NCI-H2196 (cell line): ENCODE results near the gene TCN2.
"Not testable (repeated sequence)": the region's sequence is repeated elsewhere in the genome, so short reads cannot be mapped to it uniquely, and the experiment has no call there.

Source experiments
- DNase-seq: peaks from one replicate; lab custom pipeline; 2025; ENCODE audit not compliant: unreplicated experiment; lab: John Stamatoyannopoulos, UW

The TCN2 gene

DNA sequence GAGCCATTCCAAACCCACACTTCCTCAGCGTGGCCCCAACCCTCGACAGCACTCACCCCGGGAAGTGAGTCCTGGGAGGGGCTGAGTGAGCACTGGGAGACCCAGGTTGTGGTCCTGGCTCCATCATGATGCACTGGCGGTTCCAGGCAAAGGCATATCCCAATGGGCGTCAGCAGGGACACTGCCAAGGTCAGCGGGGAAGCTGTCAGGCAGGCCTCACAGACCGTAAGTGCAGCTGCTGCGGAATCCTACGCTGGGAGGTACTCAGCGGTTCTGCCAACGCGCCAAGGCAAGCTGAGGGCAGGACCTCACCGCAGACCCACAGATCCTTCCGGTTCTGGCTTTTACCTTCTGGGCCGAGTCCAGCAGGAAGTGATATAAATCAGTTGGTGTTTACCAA lies 31.1 kb upstream of the TCN2 start:
- DNase-seq = no peak

DNA sequence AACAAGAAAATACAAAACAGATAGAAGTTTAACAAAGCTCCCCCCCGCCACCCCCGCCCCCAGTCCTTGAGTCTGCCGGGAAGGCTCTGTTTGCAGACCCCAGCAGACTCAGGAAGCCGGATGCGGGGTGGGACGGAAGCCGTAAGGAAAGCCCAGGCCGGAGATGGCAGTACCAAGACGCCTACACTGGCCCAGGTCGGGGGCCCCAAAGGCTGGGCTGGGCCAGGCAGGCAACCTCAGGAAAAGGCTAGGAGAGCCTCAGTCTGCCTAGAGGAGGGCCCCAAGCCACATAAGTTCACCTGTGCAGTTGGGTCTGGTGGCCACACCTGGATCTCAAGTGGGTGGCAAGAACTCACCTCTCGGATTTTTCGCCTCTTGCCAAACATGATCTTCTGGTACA lies 28.5 kb upstream of the TCN2 start:
- no peak for DNase-seq

DNA sequence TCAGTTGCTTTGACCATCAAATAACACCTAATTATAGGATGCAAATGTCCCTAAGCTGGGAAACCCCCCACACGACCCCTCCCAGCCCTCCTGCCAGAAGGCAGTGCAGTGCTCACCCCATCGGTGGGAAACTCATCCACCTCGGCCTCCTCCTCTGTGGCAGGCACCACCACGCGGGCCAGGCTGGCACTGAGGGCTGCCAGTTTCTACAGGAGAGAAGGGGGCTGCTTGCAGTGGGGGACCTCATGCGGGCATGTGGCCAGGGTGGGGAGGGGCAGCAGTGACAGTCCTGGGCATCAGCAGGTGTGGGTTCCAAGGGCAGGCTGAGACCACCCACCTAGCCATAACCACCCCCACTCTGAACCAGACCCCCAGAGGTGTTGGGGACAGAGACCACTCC lies 26.1 kb upstream of the TCN2 start:
- no peak for DNase-seq

DNA sequence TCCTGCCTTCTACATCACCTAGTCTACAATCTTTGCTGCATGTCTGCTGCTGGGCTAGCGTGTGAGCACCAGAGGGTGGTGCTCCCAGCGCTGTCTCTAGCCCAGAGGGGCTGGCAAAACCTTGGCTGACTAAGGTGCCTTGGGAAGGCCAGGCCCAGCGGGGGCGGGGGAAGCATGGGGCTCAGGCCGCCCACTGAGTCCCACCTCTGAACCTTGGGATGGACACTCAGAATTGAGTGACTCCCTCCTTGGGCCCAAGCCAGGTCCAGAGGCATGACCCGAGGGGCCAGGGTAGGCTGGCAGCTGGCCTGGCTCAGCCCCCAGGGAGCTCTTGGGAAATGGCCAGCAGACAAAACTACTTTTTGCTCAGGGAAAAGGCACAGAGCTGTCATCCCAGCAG lies 24.9 kb upstream of the TCN2 start:
- DNase-seq = no peak

DNA sequence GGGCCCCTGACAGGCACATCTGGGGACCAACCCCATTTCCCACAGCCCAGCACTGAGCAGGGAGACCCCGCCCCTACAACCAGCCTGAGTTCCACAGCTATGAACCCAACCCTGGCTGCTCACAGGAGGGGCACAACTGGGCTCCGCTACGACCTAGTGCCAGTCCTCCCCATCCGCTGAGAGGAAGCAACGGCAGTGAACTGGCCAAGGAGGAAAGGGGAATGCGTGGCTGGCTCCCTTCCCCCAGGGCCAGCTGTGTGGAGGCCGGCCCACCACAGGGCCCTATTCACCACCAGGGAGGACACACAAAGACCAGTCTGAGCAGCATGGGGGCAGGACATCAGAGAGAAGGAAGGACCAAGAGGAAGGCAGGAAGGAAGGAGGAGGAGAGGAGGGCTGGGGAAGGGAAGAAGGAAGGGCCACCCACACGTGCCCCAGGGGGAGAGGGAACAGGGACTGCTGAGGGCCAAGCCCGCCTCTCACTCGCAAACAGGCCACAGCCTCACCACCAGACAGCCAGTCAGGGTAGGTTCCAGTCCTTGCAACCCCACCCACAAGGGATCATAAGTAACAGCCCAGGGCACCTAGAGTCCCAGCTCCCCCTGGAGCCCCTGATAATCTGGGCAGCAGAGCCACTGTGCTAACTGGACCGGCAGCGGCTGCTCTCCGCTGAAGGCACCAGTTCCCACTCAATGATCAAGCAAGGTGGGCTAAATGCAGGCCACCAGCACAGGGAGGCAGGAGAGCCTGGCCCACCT lies 24.0 kb upstream of the TCN2 start:
- DNase-seq = no peak

DNA sequence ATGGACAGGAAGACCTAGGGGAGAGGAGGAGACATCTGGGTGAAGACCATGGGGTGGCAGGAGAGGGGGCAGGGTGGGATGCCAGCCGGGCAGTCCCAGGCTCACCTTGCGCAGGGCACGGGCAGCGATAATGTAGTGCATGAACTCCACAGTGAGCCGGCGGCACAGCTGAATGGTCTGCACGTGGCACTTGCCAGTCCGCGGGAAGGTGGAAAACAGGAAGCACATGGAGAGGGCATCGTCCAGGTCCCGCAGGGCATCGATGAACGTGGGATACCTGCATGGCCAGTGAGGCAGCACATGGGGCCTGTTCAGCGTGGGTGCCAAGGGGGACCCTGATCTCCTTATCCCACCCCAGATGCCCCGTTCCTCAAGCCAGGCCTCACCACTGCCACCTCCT lies 22.5 kb upstream of the TCN2 start:
- no peak for DNase-seq

DNA sequence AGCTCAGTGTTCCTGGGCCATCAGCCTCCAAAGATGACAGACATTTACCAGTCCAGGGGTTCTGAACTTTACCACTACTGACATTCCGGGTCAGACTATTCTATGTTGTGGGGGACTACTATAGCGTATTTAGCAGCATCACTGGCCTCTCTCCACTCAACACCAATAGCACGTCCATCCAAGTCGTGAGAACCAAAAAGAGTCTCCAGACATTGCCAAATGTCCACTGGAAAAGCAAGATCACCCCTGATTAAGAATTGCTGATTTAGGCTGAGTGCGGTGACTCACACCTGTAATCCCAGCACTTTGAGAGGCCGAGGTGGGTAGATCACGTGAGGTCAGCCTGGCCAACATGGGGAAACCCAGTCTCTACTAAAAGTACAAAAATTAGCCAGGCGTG lies 20.6 kb upstream of the TCN2 start:
- DNase-seq = no peak

DNA sequence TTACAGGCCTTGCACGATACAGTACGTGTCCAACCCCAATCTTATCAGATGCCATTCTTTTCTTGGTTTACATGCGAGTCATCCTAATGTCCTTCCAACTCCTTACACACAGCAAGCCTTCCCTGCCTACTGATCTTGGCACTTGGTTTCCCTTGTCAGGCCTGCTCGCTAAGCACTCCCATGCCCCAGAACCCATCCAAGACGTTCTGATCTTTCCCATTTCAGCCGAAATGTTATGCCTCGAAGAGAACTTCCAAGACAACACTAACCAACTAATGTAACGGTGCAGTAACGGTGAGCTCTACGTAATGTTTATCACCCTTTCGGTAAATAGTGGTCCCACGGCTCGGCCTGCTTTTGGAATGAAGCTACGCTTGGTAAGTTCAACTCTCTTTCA lies 15.8 kb upstream of the TCN2 start:
- DNase-seq = no peak

DNA sequence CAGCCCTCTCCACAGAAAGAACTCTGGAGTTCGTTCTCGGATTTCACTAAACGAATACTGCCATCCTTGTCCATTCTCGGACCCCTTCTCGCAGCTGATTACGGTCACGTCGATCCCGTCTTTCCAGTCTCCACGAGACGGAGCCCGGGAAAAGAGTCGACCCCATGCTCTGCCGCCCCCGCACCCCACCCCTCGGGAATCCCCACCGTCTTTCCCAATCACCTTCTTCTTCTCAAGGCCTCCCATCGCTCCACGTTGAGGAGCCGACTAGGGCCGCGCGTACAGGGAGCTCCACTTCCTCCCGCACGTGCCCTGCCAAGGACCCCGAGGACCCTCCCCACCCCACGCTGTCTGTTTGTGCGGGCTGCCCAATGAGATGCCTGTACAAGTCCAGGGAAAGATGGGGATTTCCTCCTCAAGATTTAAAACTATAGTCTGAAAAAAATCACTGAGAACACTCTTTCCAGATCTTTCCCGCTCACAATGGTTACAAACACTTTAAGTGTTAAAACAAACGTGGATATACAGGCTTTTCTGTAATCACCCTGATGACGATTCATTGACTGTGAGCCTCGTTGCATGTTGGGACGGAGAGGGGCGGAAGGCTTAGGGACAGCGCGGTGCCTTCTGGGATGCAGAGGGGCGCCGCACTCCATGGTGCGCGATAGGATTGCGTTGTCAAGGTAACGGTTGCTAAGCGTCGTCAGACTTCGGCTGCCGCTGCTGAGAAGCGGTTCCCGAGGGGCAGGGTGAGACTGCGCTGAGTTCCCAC lies 15.2 kb upstream of the TCN2 start, which contains the start of gene PES1:
Gene PES1 (minus strand): TSS at position 323 of the 772 bp plus-strand sequence. CDS start 77 bp downstream, at position 246.
- DNase-seq = peak; percentile 91

DNA sequence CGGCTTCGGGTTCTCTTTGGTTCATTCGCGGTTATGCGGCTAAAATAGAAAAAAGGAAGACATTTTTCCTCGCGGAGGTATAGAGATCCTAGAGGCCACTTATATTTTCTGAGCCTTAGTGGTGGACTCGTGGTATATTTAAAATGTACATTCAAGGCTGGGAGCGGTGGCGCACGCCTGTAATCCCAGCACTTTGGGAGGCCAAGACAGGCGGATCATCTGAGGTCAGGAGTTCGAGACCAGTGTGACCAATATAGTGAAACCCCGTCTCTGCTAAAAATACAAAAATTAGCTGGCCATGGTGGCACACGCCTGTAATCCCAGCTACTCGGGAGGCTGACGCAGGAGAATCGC lies 14.6 kb upstream of the TCN2 start:
- not testable (repeated sequence) for DNase-seq

DNA sequence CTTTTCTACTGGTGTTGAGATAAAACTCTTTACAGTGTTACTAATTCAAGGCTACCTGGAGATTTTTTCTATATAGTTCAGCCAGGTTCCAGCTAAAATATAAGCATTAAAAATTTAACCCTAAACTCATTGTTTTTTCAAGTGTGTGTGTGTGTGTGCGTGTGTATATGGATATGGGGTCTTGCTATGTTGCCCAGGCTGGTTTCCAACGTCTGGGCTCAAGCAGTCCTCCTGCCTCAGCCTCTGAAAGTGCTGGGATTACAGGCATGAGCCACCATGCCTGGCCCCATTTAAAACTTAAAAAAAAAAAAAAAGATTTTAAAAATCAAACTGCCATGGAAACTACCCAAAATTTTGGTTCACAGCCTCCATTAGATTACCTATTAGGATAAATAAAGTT lies 10.8 kb upstream of the TCN2 start:
- no peak for DNase-seq

DNA sequence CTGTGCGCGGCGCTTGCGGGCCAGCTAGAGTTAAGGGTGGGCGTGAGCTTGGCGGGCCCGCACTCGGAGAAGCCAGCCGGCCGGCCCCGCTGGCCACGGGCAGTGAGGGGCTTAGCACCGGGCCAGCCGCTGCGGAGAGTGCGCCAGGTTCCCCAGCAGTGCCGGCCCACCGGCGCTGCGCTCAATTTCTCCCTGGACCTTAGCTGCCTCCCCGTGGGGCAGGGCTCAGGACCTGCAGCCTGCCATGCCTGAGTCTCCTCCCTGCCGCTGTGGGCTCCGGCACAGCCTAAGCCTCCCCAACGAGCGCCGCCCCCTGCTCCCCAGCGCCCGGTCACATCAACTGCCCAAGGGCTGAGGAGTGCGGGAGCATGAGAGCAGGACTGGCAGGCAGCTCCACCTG lies 10.1 kb upstream of the TCN2 start:
- DNase-seq = no peak

DNA sequence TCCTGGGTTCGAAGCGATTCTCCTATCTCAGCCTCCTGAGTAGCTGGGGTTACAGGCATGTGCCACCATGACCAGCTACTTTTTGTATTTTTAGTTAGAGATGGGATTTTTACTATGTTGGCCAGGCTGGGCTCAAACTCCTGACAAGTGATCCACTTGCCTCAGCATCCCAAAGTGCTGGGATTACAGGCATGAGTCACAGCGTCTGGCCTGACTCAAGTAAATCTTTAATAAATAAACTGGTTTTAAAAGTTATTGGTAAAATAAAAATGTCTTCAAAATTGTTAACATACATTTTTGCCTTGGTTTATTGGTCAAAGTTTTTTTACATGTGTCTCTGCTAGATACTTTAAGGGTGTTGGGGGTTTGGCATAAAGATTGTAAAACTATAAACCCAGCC lies 8.0 kb upstream of the TCN2 start:
- no peak for DNase-seq

DNA sequence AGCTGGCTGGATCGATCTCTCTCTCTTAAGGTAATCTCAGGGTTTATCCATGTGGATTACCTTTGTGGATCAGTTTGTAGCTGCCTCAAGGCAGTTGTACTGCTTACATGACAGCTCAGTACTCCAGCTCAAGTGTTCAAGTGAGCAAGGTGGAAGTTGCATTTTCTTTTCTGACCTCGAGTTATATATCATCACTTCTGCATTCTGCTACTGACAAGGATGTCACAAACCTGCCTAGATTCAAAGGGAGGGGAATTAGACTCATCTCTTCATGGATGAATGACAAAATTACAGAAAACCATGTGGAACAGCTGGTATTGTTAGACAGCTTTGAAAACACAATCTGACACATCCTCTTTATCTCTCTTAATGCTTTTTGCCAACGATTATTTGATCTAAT lies 6.1 kb upstream of the TCN2 start:
- no peak for DNase-seq

DNA sequence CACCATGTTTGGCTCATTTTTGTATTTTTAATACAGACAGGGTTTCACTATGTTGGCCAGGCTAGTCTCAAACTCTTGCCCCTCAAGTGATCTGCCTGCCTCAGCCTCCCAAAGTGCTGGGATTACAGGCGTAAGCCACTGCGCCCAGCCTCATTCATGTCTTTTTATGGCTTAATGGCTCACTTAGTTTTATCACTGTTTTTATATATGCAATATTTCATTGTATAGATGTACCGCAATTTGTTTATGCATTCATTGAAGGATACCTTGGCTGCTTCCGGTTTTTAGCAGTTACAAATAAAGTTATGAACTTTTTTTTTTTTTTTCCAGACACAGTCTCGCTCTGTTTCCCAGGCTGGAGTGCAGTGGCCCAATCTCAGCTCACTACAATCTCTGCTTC lies 5.5 kb upstream of the TCN2 start:
- DNase-seq = no peak

DNA sequence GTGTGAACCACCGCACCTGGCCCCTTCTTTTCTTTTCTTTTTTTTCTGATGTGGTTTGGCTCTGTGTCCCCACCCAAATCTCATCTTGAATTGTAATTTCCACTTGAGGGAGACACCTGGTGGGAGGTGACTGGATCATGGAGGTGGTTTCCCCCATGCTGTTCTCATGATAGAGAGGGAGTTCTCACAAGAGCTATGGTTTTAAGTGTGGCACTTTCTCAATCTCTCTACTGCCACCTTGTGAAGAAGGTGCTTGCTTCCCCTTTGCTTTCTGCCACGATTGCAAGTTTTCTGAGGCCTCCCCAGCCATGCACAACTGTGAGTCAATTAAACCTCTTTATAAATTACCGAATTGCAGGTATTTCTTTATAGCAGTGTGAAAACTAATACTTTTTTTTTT lies 4.9 kb upstream of the TCN2 start:
- peak; percentile 11 for DNase-seq

DNA sequence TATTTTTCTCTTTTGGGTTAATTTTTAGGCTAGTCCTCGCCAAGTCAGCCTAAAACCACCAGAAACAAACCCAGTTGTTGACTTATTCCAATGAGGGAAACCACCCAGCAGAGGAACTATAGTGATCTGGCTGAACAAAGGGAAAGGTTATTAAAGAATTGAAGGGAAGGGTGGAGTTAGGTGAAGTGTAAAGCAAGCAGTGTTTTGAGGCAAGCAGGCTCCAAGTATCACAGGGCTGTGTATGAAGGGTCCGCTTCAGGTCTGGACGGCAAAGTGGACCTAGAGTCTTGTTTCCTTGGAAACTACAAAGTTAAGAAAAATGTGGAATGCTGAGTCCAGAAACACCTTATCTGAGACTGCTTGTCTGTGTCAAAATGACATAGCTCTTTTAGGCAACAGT lies 3.2 kb upstream of the TCN2 start:
- DNase-seq = no peak

DNA sequence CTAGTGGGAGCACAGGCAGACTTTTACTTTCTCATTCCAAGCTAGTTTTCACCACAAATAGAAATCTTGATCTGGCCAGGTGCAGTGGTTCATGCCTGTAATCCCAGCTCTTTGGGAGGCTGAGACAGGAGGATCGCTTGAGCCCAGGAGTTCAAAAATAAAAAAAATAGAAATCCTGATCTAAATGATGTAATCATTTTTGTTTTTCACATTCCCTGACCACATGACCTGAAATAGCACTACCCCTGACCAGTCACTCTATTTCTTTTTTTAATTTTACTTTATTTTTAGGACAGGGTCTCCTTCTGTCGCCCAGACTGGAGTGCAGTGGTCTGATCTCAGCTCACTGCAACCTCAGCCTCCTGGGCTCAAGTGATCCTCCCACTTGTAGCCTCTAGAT lies 2.3 kb upstream of the TCN2 start:
- DNase-seq = no peak

DNA sequence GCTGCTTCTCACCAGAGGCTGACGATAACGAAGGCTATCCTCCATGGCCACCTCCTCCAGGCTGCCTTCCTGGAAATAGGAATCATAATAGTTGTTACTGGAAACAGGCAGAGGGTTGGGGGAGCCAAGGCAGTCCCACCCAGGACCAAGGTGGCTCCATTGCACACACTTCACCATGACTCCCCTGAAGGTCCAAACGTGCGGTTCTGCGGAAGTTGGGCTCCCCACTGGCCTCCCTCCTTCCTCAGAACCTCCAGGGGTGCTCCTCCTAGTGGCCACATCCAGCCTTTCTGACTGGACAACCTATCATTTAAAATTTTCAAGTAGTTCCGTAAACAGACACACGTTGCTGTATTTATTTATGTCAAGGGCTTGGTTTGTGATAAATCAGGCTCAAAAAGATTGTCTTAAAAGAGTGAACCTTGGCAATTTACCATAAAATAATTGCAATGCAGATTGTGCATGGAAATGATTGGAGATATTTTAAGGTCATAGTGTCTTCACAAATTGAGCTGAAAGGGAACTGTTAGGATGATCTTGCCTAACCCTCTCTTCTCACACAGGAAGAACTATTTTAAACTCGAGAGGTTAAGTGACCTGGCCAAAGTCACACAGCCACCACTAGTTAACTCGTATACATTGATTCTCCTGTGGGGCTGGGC lies 1.4 kb upstream of the TCN2 start:
- DNase-seq = peak; percentile 28

DNA sequence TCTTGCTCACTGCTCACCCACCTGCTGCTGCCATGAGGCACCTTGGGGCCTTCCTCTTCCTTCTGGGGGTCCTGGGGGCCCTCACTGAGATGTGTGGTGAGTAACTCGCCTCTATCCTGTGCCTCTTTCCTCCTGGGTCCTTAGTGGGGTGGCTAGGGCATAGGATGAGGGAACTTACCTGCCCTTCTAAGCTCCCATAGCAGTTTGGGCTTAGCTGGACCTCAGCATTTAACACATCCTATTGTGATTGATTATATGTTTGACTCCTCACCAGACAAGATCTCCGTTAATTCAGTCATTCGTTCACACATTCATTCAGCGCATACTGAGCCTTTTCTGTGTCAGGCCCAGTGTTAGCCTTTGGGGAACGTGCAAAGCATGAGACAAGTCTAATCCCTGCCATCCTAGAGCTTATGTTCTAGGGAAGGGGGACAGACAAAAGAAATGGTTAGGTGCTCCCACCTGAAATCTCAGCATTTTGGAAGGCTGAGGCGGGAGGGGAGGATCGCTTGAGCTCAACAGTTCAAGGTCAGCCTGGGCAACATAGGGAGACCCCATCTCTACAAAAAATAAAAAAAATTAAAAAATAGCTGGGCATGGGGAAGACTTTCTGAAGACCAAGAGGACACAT lies 441 bp downstream of the TCN2 start:
- no peak for DNase-seq

DNA sequence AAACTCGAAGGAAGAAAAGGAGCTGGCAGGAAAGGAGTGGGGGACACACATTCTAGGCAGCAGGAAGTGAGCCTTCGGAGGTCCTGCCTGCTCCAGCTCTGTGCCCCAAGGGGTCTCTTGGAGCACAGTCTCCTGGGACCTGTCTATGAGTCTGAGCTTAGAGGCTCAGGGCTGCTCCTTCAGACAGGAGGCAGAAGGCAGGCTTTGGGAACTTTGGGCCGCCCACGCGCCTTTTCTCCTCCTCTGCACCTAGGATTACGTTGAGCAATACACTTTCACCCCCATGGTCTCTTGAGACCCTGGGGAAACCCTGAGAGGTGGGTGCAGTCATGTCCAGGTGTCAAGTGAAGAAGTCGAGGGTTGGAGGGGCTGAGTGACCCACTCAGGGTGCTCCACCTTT lies 965 bp downstream of the TCN2 start:
- no peak for DNase-seq
